HEK293T (cell line): ENCODE results near the gene FLVCR1.

Experiments
- BHLHE40 ChIP-seq: fragments of 450-650 bp; IDR thresholded peaks from 2 replicates; pipeline ENCODE4 v1.6.1; 2016; ENCODE audit warnings: mild to moderate bottlenecking, moderate library complexity, borderline replicate concordance
- CTBP1 ChIP-seq: fragments of 450-650 bp; IDR thresholded peaks from 2 replicates; pipeline ENCODE4 v1.6.1; 2016; ENCODE audit warnings: borderline replicate concordance
- ELF4 ChIP-seq: fragments of 450-650 bp; IDR thresholded peaks from 2 replicates; pipeline ENCODE4 v1.6.1; 2017; ENCODE audit warnings: antibody characterized with exemption
- FOXK2 ChIP-seq: fragments of 450-650 bp; IDR thresholded peaks from 2 replicates; pipeline ENCODE4 v1.6.1; 2016; ENCODE audit warnings: mild to moderate bottlenecking
- HDGF ChIP-seq: fragments of 450-650 bp; IDR thresholded peaks from 2 replicates; pipeline ENCODE4 v1.6.1; 2017; ENCODE audit warnings: antibody characterized with exemption, borderline replicate concordance
- L3MBTL2 ChIP-seq: fragments of 450-650 bp; conservative IDR thresholded peaks from 2 replicates; pipeline ENCODE4 v1.6.1; 2016; ENCODE audit warnings: mild to moderate bottlenecking
- LEF1 ChIP-seq: fragments of 450-650 bp; IDR thresholded peaks from 2 replicates; pipeline ENCODE4 v1.6.1; 2017; ENCODE audit warnings: mild to moderate bottlenecking, borderline replicate concordance
- NFRKB ChIP-seq: fragments of 450-650 bp; IDR thresholded peaks from 2 replicates; pipeline ENCODE4 v1.6.1; 2016; ENCODE audit warnings: mild to moderate bottlenecking, moderate library complexity
- SP1 ChIP-seq: fragments of 450-650 bp; IDR thresholded peaks from 2 replicates; pipeline ENCODE4 v1.6.1; 2017
- SUZ12 ChIP-seq: fragments of 450-650 bp; IDR thresholded peaks from 2 replicates; pipeline ENCODE4 v1.6.1; 2016; ENCODE audit warnings: mild to moderate bottlenecking
- TARDBP ChIP-seq: fragments of 450-650 bp; IDR thresholded peaks from 2 replicates; pipeline ENCODE4 v1.6.1; 2016
- ZNF384 ChIP-seq: fragments of 450-650 bp; IDR thresholded peaks from 2 replicates; pipeline ENCODE4 v1.6.1; 2016

DNA sequence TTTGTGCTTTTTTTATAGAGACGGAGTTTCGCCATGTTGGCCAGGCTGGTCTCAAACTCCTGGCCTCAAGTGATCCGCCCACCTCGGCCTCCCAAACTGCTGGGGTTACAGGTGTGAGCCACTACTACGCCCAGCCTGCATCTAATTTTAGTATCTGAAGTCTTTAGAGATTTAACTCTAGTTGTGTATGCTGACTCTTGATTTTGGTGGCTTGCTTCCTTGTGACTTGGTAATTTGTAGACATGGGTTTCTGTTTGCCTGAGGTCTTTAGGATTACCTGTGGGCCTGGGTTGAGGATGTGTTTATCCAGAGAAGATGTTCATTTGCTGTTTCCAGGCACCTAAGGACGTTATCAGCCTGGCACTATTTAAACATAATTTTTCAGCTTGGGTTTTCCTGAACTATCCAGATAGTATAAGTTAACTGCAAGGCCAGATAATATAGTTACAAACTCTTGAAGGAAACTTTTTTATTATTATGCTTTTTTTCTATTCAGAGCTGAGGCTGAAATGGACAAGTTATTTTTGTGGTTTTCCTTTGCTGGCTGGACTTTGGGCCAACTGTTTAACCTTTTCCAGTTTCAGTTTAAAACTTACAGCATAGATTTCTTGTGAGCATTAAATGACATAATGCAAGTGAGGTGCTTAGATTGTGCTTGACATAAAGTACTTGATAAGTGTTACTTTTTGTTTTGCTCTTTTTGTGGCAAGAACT, 84.8 kb downstream of the FLVCR1 start:
- TF ChIP-seq NFRKB, result no peak
- TF ChIP-seq LEF1, result no peak
- TF ChIP-seq FOXK2, result no peak
- TF ChIP-seq ELF4, result no peak
- TF ChIP-seq ZNF384, result no peak
- TF ChIP-seq HDGF, result no peak
- TF ChIP-seq SP1, result no peak
- TF ChIP-seq CTBP1, result no peak
- no peak for TF ChIP-seq BHLHE40
- no peak for TF ChIP-seq SUZ12
- TF ChIP-seq TARDBP, result no peak
- no peak for TF ChIP-seq L3MBTL2
